SK-N-MC (cell line): ENCODE measurements around the gene RASSF4.

Experiments used
- EZH2 ChIP-seq: fragments of 200-600 bp; sonication (generic); IDR thresholded peaks from one replicate; pipeline ENCODE4 v1.6.1; 2017; ENCODE audit warnings: antibody characterized with exemption
- FOXP2 ChIP-seq: optimal IDR thresholded peaks from 2 replicates; pipeline ENCODE3; 2011; ENCODE audit warnings: mild to moderate bottlenecking, moderate library complexity; ENCODE audit not compliant: insufficient read depth; ENCODE audit errors: extremely low read length, control extremely low read depth
- POLR2AphosphoS5 ChIP-seq: IDR thresholded peaks from 2 replicates; pipeline ENCODE4 v1.6.1; 2012; ENCODE audit warnings: mild to moderate bottlenecking, low read depth, low read length, borderline replicate concordance

DNA sequence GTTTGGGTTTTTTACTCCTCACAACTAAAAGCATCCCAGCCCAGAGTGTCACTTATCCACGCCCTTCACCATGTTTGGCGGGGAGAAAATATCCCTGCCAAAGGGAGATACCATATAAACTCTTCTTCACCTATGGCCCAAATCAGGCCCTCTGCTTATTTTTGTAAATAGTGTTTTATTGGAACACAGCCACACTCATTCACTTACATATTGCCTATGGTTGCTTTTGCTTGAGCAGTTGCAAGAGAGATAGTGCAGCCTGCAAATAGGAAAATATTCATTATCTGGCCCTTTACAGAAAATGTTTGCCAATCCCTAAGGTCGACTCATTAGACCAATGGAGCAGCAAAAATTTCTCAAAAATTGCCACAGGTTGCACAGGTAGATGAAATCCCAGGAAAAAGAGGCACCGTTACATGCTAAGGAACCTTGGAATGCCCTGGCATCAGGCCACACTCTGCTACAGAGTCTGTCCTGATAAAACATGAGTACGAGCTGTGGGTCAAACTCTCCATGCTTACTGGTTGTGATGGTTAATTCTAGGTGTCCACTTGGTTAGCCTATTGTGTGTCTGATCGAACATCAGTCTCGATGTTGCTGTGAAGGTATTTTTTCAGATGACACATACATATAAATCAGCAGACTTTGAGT lies 7.9 kb upstream of the RASSF4 start:
- TF ChIP-seq EZH2 = no peak
- no peak for TF ChIP-seq POLR2AphosphoS5
- no peak for TF ChIP-seq FOXP2
